SH-SY5Y (cell line): Measurements from ENCODE around the gene CACNA1S.

Source experiments
- GATA2 ChIP-seq: IDR thresholded peaks from 2 replicates; pipeline ENCODE4 v1.6.1; 2011; ENCODE audit warnings: mild to moderate bottlenecking, low read depth, low read length
- GATA3 ChIP-seq: IDR thresholded peaks from 2 replicates; pipeline ENCODE4 v1.6.1; 2011; ENCODE audit warnings: low read depth, mild to moderate bottlenecking, low read length, moderate library complexity

GRCh38 chr1:201044119-201044518 lies 68.1 kb downstream of the CACNA1S start:
- TF ChIP-seq GATA2: no peak
- no peak for TF ChIP-seq GATA3
